T-helper 17 cell (primary cell): ENCODE measurements around the gene RETNLB. TPM values are rescaled to one million over a fixed set of nuclear protein-coding genes. Genes with fewer than 3 reads are reported as not detected.

Experiments
- ATAC-seq: fragments of 150-1000 bp; cut with Tn5 transposase; 2 replicates; pipeline ENCODE4 v1.10.0; 2021; ENCODE audit warnings: mild to moderate bottlenecking, moderate library complexity
- DNase-seq, 3 donors: peaks; one replicate each; pipeline versions ENCODE4 v3.0.0 to v3.0.0-alpha.2; 2020 to 2021
- H3K9me3 ChIP-seq: one replicate; pipeline ENCODE4 v1.7.0; 2013; ENCODE audit warnings: low read length, mild to moderate bottlenecking; ENCODE audit not compliant: control insufficient read depth, poor library complexity, severe bottlenecking
- H3K27ac Mint-ChIP-seq: one replicate; pipeline ENCODE4 v1.8.0; 2022; ENCODE audit warnings: mild to moderate bottlenecking, moderate library complexity, mixed read lengths
- H3K27me3 Mint-ChIP-seq: one replicate; pipeline ENCODE4 v1.8.0; 2022; ENCODE audit warnings: mixed read lengths
- H3K36me3 Mint-ChIP-seq: one replicate; pipeline ENCODE4 v1.8.0; 2022; ENCODE audit warnings: low read depth, mixed read lengths
- H3K4me1 Mint-ChIP-seq: one replicate; pipeline ENCODE4 v1.8.0; 2022; ENCODE audit warnings: mild to moderate bottlenecking, mixed read lengths
- H3K4me3 Mint-ChIP-seq: one replicate; pipeline ENCODE4 v1.8.0; 2022; ENCODE audit warnings: mild to moderate bottlenecking, moderate library complexity, mixed read lengths
- total RNA-seq, 4 donors: library from RNA in 2 of 4; stranded (reverse) in 2 of 4; gene quantifications; one replicate each; pipeline ENCODE4 v1.2.3 and lab custom pipeline; 2022 to 2026

RETNLB gene
- total RNA-seq, result not detected
- 0 to 1.5 reads per million in 2 donors for total RNA-seq (lab: John Stamatoyannopoulos, UW)

- no peak for ATAC-seq
- no peak within 1 kb of the TSS for H3K27ac Mint-ChIP-seq
- no peaks in the 10 kb centered on the region for H3K9me3 ChIP-seq
Observed at GRCh38 chr3:108757404-108757982, at the start of gene RETNLB. Gene RETNLB (minus strand): TSS chr3:108757410. CDS start chr3:108757185, 225 bp downstream.

GRCh38 chr3:108806316-108806715 lies 49.1 kb upstream of the RETNLB start:
- ATAC-seq, result peak; percentile 94
- no peak overlapping the region for H3K4me3 Mint-ChIP-seq
- H3K9me3 ChIP-seq, result no peaks in the 10 kb centered on the region
- DNase-seq, result no peak
- H3K4me1 Mint-ChIP-seq, result peaks cover 8% of the 10 kb centered on the region
- peaks cover 2% of the 10 kb centered on the region for H3K36me3 Mint-ChIP-seq
- no peaks in the 10 kb centered on the region for H3K27me3 Mint-ChIP-seq
- peak overlapping the region; percentile 77 for H3K27ac Mint-ChIP-seq

More at GRCh38 chr3:108757404-108757982, at the start of gene RETNLB:
- Mint-ChIP-seq H3K27me3 (peaks cover 6% of the 10 kb centered on the region), H3K4me1 (peaks cover 4% of the 10 kb centered on the region), H3K4me3 (no peak within 1 kb of the TSS), H3K36me3 (no peaks in the 10 kb centered on the region)
- no peak for DNase-seq

GRCh38 chr3:108804966-108805365 lies 47.8 kb upstream of the RETNLB start:
- ATAC-seq (no peak), DNase-seq (no peak)
- Mint-ChIP-seq H3K36me3 (peaks cover 2% of the 10 kb centered on the region), H3K4me1 (peaks cover 6% of the 10 kb centered on the region), H3K27ac (peak overlapping the region; percentile 77), H3K27me3 (no peaks in the 10 kb centered on the region), H3K4me3 (no peak overlapping the region)
- no peaks in the 10 kb centered on the region for H3K9me3 ChIP-seq

- ATAC-seq, result no peak
- H3K27me3 Mint-ChIP-seq, result no peaks in the 10 kb centered on the region
- no peak overlapping the region for H3K27ac Mint-ChIP-seq
- H3K36me3 Mint-ChIP-seq, result peaks cover 2% of the 10 kb centered on the region
- no peak overlapping the region for H3K4me3 Mint-ChIP-seq
- H3K9me3 ChIP-seq, result no peaks in the 10 kb centered on the region
- H3K4me1 Mint-ChIP-seq, result peaks cover 6% of the 10 kb centered on the region
- no peak for DNase-seq
Observed at GRCh38 chr3:108804437-108804836, 47.2 kb upstream of the RETNLB start.

- H3K36me3 Mint-ChIP-seq, result peaks cover 2% of the 10 kb centered on the region
- H3K4me1 Mint-ChIP-seq, result no peaks in the 10 kb centered on the region
- no peak overlapping the region for H3K4me3 Mint-ChIP-seq
- ATAC-seq (no peak), DNase-seq (no peak)
- H3K27me3 Mint-ChIP-seq, result no peaks in the 10 kb centered on the region
- H3K9me3 ChIP-seq, result no peaks in the 10 kb centered on the region
- no peak overlapping the region for H3K27ac Mint-ChIP-seq
Observed at GRCh38 chr3:108791473-108791872, 34.3 kb upstream of the RETNLB start.

GRCh38 chr3:108780235-108780634 lies 23.0 kb upstream of the RETNLB start:
- Mint-ChIP-seq H3K36me3 (no peaks in the 10 kb centered on the region), H3K27me3 (no peaks in the 10 kb centered on the region), H3K4me1 (peaks cover 16% of the 10 kb centered on the region), H3K27ac (no peak overlapping the region), H3K4me3 (peak overlapping the region; percentile 5)
- ATAC-seq (peak; percentile 61), DNase-seq (no peak)
- no peaks in the 10 kb centered on the region for H3K9me3 ChIP-seq

- DNase-seq (no peak), ATAC-seq (no peak)
- Mint-ChIP-seq H3K4me1 (peaks cover 16% of the 10 kb centered on the region), H3K36me3 (no peaks in the 10 kb centered on the region), H3K27me3 (no peaks in the 10 kb centered on the region), H3K27ac (no peak overlapping the region), H3K4me3 (no peak overlapping the region)
- no peaks in the 10 kb centered on the region for H3K9me3 ChIP-seq
Observed at GRCh38 chr3:108779496-108779895, 22.3 kb upstream of the RETNLB start.

GRCh38 chr3:108775649-108776048 lies 18.4 kb upstream of the RETNLB start:
- no peaks in the 10 kb centered on the region for H3K27me3 Mint-ChIP-seq
- no peak for ATAC-seq
- DNase-seq, result no peak
- H3K36me3 Mint-ChIP-seq, result peaks cover 4% of the 10 kb centered on the region
- H3K9me3 ChIP-seq, result no peaks in the 10 kb centered on the region
- peaks cover 16% of the 10 kb centered on the region for H3K4me1 Mint-ChIP-seq
- H3K4me3 Mint-ChIP-seq, result no peak overlapping the region
- H3K27ac Mint-ChIP-seq, result no peak overlapping the region

- Mint-ChIP-seq H3K27ac (no peak overlapping the region), H3K27me3 (no peaks in the 10 kb centered on the region), H3K36me3 (peaks cover 2% of the 10 kb centered on the region), H3K4me3 (no peak overlapping the region), H3K4me1 (no peaks in the 10 kb centered on the region)
- ATAC-seq (no peak), DNase-seq (no peak)
- H3K9me3 ChIP-seq, result no peaks in the 10 kb centered on the region
Observed at GRCh38 chr3:108767253-108767652, 10.0 kb upstream of the RETNLB start.

- Mint-ChIP-seq H3K36me3 (no peaks in the 10 kb centered on the region), H3K4me3 (no peak overlapping the region), H3K4me1 (peaks cover 4% of the 10 kb centered on the region), H3K27ac (no peak overlapping the region), H3K27me3 (peaks cover 3% of the 10 kb centered on the region)
- no peaks in the 10 kb centered on the region for H3K9me3 ChIP-seq
- ATAC-seq (no peak), DNase-seq (no peak)
Observed at GRCh38 chr3:108755686-108756085, 1.5 kb downstream of the RETNLB start.

GRCh38 chr3:108744762-108745161 lies 12.4 kb downstream of the RETNLB start:
- H3K4me1 Mint-ChIP-seq, result no peaks in the 10 kb centered on the region
- ATAC-seq, result no peak
- no peaks in the 10 kb centered on the region for H3K9me3 ChIP-seq
- no peak overlapping the region for H3K4me3 Mint-ChIP-seq
- no peaks in the 10 kb centered on the region for H3K27me3 Mint-ChIP-seq
- no peak overlapping the region for H3K27ac Mint-ChIP-seq
- peaks cover 2% of the 10 kb centered on the region for H3K36me3 Mint-ChIP-seq
- DNase-seq, result no peak

GRCh38 chr3:108742929-108743328 lies 14.3 kb downstream of the RETNLB start:
- H3K9me3 ChIP-seq, result no peaks in the 10 kb centered on the region
- no peak overlapping the region for H3K27ac Mint-ChIP-seq
- no peaks in the 10 kb centered on the region for H3K27me3 Mint-ChIP-seq
- peaks cover 2% of the 10 kb centered on the region for H3K36me3 Mint-ChIP-seq
- ATAC-seq (no peak), DNase-seq (no peak)
- H3K4me1 Mint-ChIP-seq, result no peaks in the 10 kb centered on the region
- no peak overlapping the region for H3K4me3 Mint-ChIP-seq

GRCh38 chr3:108736821-108737220 lies 20.4 kb downstream of the RETNLB start:
- H3K9me3 ChIP-seq, result no peaks in the 10 kb centered on the region
- no peak overlapping the region for H3K4me3 Mint-ChIP-seq
- H3K36me3 Mint-ChIP-seq, result peaks cover 3% of the 10 kb centered on the region
- no peak for DNase-seq
- H3K4me1 Mint-ChIP-seq, result no peaks in the 10 kb centered on the region
- no peak overlapping the region for H3K27ac Mint-ChIP-seq
- no peaks in the 10 kb centered on the region for H3K27me3 Mint-ChIP-seq
- no peak for ATAC-seq

- ATAC-seq (peak; percentile 55), DNase-seq (no peak)
- Mint-ChIP-seq H3K36me3 (no peaks in the 10 kb centered on the region), H3K27me3 (no peaks in the 10 kb centered on the region), H3K4me1 (peaks cover 2% of the 10 kb centered on the region), H3K4me3 (no peak overlapping the region), H3K27ac (no peak overlapping the region)
- H3K9me3 ChIP-seq, result no peaks in the 10 kb centered on the region
Observed at GRCh38 chr3:108728934-108729333, 28.3 kb downstream of the RETNLB start.
